HG02943 (cell line): Measurements from ENCODE around the gene SEMA6A.
"Not testable (repeated sequence)": the region's sequence is repeated elsewhere in the genome, so short reads cannot be mapped to it uniquely, and the experiment has no call there.

Experiments used
- ATAC-seq: cut with Tn5 transposase; IDR thresholded peaks from one replicate; pipeline ENCODE4 v1.9.1; 2021; ENCODE audit warnings: mild to moderate bottlenecking, low read depth, moderate library complexity; ENCODE audit not compliant: unreplicated experiment

SEMA6A gene

GRCh38 chr5:116527582-116527981 is 47.0 kb downstream of the SEMA6A start:
- ATAC-seq: no peak

GRCh38 chr5:116525674-116526073 is 48.9 kb downstream of the SEMA6A start:
- ATAC-seq: no peak

GRCh38 chr5:116524966-116525365 is 49.7 kb downstream of the SEMA6A start:
- ATAC-seq: no peak

GRCh38 chr5:116524051-116524904 is 50.3 kb downstream of the SEMA6A start:
- ATAC-seq: no peak

GRCh38 chr5:116523182-116523581 is 51.4 kb downstream of the SEMA6A start:
- not testable (repeated sequence) for ATAC-seq

GRCh38 chr5:116522356-116523136 is 52.1 kb downstream of the SEMA6A start:
- no peak for ATAC-seq

GRCh38 chr5:116521173-116521872 is 53.3 kb downstream of the SEMA6A start:
- no peak for ATAC-seq

GRCh38 chr5:116520771-116521170 is 53.9 kb downstream of the SEMA6A start:
- ATAC-seq: no peak

GRCh38 chr5:116518423-116518822 is 56.2 kb downstream of the SEMA6A start:
- no peak for ATAC-seq

GRCh38 chr5:116517488-116517887 is 57.1 kb downstream of the SEMA6A start:
- ATAC-seq: no peak

- ATAC-seq: no peak
Measured at GRCh38 chr5:116516021-116516420, 58.6 kb downstream of the SEMA6A start.

GRCh38 chr5:116514421-116514970 is 60.1 kb downstream of the SEMA6A start:
- ATAC-seq: no peak

- ATAC-seq: no peak
Measured at GRCh38 chr5:116510517-116510916, 64.1 kb downstream of the SEMA6A start.

- ATAC-seq: no peak
Measured at GRCh38 chr5:116509483-116510244, 65.0 kb downstream of the SEMA6A start.

GRCh38 chr5:116508835-116509234 is 65.8 kb downstream of the SEMA6A start:
- ATAC-seq: no peak

- no peak for ATAC-seq
Measured at GRCh38 chr5:116507941-116508655, 66.5 kb downstream of the SEMA6A start.

- ATAC-seq: no peak
Measured at GRCh38 chr5:116507051-116507537, 67.5 kb downstream of the SEMA6A start.

GRCh38 chr5:116506488-116506887 is 68.1 kb downstream of the SEMA6A start:
- no peak for ATAC-seq

- no peak for ATAC-seq
Measured at GRCh38 chr5:116504593-116505166, 69.9 kb downstream of the SEMA6A start.
